Measurements from ENCODE around the gene STXBP4.

Gene STXBP4

GRCh38 chr17:54935471-54935870 lies 33.1 kb upstream of the STXBP4 start:
- no peak for DNase-seq (ENCODE audit: low read depth)
- no peak overlapping the region for H3K4me3 ChIP-seq (ENCODE audit: low read depth, low read length)
- TF ChIP-seq, protein P1, sequence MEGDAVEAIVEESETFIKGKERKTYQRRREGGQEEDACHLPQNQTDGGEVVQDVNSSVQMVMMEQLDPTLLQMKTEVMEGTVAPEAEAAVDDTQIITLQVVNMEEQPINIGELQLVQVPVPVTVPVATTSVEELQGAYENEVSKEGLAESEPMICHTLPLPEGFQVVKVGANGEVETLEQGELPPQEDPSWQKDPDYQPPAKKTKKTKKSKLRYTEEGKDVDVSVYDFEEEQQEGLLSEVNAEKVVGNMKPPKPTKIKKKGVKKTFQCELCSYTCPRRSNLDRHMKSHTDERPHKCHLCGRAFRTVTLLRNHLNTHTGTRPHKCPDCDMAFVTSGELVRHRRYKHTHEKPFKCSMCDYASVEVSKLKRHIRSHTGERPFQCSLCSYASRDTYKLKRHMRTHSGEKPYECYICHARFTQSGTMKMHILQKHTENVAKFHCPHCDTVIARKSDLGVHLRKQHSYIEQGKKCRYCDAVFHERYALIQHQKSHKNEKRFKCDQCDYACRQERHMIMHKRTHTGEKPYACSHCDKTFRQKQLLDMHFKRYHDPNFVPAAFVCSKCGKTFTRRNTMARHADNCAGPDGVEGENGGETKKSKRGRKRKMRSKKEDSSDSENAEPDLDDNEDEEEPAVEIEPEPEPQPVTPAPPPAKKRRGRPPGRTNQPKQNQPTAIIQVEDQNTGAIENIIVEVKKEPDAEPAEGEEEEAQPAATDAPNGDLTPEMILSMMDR (IDR thresholded peaks at IDR 0.05; ENCODE audit: insufficient read depth, low read depth, low read length, missing control alignments) = no peak

DNA sequence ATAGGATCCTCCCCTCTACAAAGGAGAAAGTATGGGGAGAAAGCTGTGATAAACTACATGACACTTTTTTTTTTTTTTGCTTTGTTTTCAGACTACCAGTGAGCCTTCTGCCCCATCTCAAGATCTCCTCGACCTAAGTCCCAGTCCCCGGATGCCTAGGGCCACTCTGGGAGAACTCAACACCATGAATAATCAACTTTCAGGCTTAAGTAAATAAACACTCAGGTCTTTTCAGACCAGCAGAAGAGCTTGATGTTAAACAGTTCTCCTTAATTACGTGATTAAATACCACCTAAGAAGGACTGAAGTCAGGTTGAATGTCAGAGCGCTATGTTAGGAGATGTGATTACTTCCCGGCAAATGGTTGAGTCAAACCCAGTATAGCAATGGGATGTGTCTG lies 31.5 kb upstream of the STXBP4 start:
- no peak for DNase-seq (ENCODE audit: low read depth)
- H3K4me3 ChIP-seq (ENCODE audit: low read depth, low read length) = no peak overlapping the region
- TF ChIP-seq, protein P1 (IDR thresholded peaks at IDR 0.05; ENCODE audit: insufficient read depth, low read depth, low read length, missing control alignments) = no peak

DNA sequence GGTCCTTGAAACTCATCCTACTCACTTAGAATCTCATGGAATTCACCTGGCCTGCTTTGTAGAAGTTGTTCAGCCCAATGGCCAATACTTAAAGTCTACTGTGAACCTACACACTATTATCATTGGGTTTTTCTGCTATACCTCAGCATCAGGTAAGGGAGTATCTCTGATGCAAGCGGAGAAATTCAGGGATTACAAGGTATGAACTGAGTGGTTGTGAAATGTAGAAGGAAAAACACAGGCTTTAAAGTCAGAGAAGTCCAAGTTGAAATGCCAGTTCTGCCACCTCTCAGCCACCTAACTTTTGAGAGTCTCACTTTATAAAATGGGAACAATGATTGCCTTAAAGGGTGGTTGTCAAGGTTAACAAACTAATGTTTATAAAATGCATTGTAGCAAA lies 31.1 kb upstream of the STXBP4 start:
- no peak overlapping the region for H3K4me3 ChIP-seq (ENCODE audit: low read depth, low read length)
- no peak for DNase-seq (ENCODE audit: low read depth)
- TF ChIP-seq, protein P1 (IDR thresholded peaks at IDR 0.05; ENCODE audit: insufficient read depth, low read depth, low read length, missing control alignments) = no peak

DNA sequence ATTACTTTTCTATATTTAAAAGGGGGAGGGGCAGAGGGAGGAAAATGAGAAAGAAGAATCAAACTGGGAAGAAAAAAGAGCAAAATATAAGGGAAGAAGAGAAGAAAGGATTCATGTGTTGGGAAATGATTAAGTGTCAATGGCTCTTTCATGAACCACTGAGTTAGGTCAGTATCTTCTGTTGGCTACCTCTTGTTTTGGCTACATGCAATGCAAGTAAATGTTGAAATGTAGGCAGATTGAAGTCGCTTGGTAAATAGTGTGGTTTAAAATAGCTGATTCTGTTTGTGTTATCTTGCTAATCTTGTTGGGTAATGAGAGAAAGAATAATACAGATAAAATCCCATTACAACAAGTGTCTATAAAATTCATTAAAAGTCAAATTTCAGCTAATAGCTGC lies 27.3 kb upstream of the STXBP4 start:
- H3K4me3 ChIP-seq (ENCODE audit: low read depth, low read length) = no peak overlapping the region
- TF ChIP-seq, protein P1 (IDR thresholded peaks at IDR 0.05; ENCODE audit: insufficient read depth, low read depth, low read length, missing control alignments) = no peak
- DNase-seq (ENCODE audit: low read depth) = no peak

- no peak for DNase-seq (ENCODE audit: low read depth)
- TF ChIP-seq, protein P1 (IDR thresholded peaks at IDR 0.05; ENCODE audit: insufficient read depth, low read depth, low read length, missing control alignments) = no peak
These were observed 23.8 kb upstream of the STXBP4 start for GRCh38 chr17:54944796-54945195.

DNA sequence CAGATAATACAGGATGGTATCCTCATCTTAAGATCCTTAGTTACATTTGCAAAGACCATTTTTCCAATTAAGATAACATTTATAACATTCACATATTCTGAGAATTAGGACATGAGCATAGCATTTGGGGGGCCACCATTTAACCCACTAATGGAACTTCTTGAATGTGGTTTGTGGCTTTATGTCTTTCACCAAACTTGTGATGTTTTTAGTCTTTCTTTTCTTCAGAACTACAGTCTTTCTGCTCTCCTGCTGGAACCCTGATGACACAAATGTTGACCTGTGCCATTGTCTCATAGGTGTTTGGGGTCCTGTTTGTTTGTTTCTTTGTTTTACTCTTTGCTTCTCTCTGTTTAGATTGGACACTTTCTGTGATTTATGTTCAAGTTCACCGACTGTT lies 23.3 kb upstream of the STXBP4 start:
- no peak for DNase-seq (ENCODE audit: low read depth)
- TF ChIP-seq, protein P1 (IDR thresholded peaks at IDR 0.05; ENCODE audit: insufficient read depth, low read depth, low read length, missing control alignments) = no peak
- H3K4me3 ChIP-seq (ENCODE audit: low read depth, low read length) = no peak overlapping the region

More at GRCh38 chr17:54944796-54945195, 23.8 kb upstream of the STXBP4 start:
- H3K4me3 ChIP-seq (ENCODE audit: low read depth, low read length) = no peak overlapping the region

GRCh38 chr17:54945671-54946070 lies 22.9 kb upstream of the STXBP4 start:
- TF ChIP-seq, protein P1 (IDR thresholded peaks at IDR 0.05; ENCODE audit: insufficient read depth, low read depth, low read length, missing control alignments) = no peak
- no peak for DNase-seq (ENCODE audit: low read depth)
- no peak overlapping the region for H3K4me3 ChIP-seq (ENCODE audit: low read depth, low read length)
